Cardiac septum (tissue), 1 donor: ENCODE results near the gene CARD19. TPM values are rescaled to one million over a fixed set of nuclear protein-coding genes. Genes with fewer than 3 reads are reported as not detected.

Source experiments
- DNase-seq: peaks from one replicate; pipeline ENCODE4 v3.0.0-alpha.2; 2020; ENCODE audit warnings: low spot score
- intact Hi-C: fragments of 100-400 bp; cut with DNase I; formaldehyde crosslinking; loops from one replicate; pipeline ENCODE4 v1.14.0; 2022
- total RNA-seq: library from RNA; stranded (reverse); fragmentation: NEBNext Ultra II Directional; extraction: Animal tissue kit (Norgen Biotek cat#: 25700); gene quantifications from one replicate; pipeline ENCODE4 v1.2.1, GENCODE V29; 2021
- donor health status: DM: no; HTN: no; CAD: no.

The CARD19 gene
- total RNA-seq, 1 donor from 2014 or later = 45.1 TPM

DNA sequence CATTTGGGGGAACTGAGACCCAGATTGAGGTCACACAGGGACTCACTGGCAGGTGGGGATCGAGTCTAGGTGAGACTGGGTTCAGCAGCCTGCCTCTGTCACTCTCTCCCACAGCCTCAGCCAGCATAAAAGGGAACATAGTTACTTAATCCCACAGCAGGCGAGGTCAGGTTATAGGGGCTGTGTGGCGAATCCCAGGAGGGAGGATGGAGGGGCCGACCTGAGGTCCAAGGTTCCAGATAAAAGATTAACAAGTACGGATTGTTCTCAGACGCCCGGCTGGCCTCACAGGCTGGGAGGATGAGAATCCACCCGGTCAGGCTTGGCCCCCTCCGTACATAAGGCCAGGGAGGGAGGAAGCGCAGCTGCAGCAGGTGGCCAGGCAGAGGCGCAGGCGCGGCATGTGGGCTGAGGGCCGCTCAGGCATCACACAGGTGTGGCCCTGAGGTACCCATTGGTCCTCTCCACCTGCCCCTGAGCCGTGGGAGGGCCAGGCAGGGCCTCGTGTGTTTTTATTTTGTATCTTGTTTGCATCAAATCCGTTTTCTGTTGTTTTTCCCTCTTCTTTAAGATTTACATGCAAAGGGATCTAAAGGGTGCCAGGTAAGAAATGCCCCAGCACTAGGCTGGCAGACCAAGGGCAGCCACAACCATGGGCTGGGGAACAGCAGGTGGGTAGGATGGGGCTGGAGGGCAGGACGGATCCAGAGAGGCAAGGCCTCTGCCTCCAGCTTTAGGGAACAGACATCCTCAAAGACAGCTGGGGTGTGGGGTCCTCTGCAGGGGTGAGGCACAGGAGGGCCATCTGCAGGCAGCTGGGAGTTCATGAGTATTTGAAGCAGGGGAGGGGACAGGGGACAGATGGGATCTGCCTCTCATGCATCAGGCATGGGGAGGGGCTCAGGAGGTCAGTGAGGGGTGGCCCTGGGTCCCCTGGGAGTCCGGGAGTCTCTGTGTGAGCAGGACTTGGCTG lies 33.9 kb upstream of the CARD19 start:
- DNase-seq = no peak
- intact Hi-C loops = no loop called here

DNA sequence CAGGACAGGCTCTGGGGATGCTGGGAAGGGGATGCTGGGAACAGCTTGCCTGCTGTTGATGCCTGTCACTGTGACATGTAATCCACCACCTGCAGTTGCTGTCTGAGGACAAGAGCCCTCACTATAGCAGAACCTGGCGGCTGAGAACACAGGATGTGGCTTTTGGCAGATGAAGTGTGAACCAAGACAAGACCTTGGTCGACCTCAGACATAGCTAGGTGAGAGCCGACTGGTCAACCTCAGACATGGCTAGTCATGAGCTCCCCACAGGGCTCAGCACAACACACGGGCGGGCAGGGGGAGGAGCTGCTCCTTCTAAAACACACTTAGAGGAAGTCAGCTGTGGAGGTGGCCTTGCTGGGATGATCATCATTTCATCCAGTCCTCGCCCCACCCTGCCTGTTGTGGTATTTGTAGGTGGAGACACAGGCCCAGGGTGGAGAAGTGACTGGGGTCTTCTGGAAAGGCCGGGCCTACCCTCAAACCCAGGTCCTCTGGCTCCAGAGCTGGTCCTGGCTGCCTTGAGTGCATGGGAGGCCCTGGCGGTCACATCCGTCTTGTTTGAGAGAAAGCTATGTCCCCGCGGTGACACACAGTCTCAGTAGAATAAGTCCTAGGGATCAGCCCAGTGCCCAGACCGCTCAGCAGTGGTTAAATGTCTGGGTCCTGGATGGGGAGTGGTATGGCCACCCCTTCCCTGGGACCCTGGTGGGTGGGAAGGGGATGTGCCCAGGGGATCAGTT lies 31.5 kb upstream of the CARD19 start:
- DNase-seq = peak; percentile 86
- intact Hi-C loops = no loop called here

DNA sequence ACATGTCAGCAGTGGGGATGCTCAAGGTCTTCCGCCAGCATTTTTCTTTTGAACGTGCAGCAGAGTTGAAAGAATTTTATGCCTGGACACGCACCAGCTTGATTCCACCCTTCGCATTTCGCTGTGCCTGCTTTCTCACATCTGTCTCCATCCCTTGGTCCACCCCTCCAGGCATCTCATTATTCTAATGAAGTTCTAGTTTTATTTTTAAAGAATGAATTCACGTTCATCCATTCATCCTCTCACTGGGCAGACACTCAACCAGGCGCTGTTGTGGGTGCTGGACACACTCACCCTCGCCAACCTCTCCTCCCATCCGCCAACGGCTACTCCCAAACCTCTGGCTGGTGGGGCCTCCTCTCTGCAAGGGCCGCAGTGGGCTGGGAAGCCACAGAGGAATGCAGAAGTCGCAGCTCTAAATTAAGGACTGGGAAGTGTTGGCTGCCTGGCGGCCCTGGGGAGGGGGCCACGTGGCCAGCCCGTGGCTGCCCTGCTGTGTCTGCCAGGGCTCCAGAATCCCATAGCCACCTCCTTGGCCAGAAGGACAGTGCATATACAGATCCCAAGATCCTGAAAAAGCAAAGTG lies 30.8 kb upstream of the CARD19 start:
- no peak for DNase-seq
- intact Hi-C loops = no loop called here

DNA sequence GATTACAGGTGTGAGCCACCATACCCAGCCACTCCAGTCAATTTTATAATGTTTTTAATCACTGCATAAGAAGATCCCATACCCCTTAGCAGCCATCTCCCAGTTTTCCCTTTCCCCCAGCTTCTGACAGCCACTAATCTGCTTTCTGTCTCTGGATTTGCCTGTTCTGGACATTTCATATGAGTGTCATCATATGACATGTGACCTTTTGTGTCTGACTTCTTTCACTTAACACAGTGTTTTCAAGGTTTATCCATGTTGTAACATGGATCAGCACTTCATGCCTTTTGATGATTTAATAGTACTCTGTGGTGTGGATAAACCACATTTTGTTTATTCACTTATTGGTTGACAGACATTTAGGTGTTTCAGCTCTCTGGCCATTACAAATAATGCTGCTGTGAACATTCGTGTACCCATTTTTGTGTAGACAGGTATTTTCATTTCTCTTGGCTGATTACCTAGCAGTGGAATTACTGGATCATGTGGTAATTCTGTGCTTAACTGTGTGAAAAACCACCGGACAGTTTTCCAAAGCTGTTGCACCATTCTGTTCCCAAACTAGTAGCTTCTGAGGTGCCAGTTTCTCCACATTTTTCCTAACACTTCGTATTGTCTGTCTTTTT lies 28.9 kb upstream of the CARD19 start:
- intact Hi-C loops = no loop called here
- no peak for DNase-seq

DNA sequence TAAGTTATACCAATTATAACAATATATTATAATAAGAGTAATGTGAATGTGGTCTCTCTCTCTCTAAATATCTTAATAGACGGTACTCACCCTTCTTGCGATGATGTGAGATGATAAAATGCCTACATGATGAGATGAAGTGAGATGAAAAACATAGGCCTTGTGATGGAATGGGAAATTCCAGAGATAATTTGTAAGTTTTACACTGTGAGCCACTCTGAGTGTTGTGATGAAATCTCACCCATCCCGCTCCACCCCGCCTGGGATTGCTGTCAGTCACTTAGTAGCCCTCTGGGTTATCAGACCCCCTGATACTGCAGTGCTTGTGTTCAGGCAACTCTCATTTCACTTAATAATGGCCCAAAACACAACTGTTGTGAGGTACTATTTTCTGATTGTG lies 27.1 kb upstream of the CARD19 start:
- intact Hi-C loops = no loop called here
- no peak for DNase-seq

DNA sequence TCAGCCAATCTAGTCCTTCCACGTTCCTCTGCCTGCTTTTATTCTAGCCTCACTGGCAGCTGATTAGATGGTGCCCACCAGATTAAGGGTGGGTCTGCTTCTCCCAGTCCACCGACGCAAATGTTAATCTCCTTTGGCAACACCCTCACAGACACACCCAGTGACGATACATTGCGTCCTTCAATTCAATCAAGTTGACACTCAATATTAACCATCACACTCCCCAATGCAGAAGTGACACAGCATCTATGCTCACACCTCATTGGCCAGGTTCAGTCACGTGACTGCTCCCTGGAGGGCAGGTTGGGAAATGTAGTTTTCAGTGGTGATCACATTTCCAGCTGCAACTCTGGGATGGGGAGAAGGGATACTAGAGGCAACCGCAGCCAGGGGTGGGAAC lies 24.6 kb upstream of the CARD19 start:
- intact Hi-C loops = no loop called here

DNA sequence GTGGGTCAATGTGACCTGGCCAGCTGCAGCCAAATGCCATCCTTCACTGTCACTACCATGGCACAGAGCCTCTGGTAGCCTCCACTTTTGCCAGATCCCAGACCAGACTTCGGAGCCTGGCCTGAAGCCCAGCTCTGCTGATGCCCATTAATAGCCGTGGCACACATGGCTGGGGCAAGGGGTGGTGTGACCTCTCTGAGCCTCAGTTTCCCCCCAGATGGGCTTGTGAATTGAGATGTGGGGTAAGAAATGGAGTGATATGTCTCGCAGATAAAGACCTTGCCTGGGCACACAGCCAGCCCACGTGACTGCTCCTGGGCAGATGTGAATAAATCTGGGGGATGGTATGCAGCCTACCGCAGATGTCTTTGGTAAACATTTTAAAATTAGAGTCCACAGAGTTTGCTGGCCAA lies 23.6 kb upstream of the CARD19 start:
- DNase-seq = no peak
- intact Hi-C loops = no loop called here

More for the DNA sequence above, 24.6 kb upstream of the CARD19 start:
- no peak for DNase-seq

DNA sequence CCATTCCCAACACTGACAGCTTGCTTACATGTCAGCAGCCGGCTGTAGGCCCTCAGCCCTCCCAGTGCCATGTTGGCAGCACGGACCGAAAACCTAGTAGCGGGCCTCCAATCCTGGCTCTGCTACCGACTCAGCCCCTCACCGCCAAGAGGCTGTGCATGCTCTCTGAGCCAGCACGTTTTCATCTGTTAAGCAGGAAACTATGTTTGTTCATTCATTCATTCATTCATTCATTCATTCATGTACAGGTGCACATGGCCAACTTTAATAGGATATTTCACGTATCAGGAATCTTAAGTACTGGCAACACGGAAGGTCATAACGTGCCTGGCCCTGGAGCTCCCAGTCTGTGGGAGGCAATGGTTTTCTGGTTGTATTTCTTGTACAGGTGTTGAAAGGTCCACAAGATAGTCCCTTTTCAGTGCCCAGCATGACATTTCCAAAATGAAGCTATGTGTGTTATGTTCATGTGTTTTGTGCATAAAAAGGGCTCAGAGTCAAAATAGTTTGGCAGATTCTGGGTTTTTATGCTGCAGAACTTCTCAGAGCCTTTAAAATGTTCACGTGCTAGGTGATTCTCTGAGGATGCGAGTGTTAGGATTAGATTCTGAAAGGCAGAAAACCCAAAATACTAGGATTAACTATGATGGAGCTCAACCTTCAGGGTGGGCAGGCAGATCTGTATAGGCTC lies 19.8 kb upstream of the CARD19 start:
- no peak for DNase-seq
- intact Hi-C loops = no loop called here

DNA sequence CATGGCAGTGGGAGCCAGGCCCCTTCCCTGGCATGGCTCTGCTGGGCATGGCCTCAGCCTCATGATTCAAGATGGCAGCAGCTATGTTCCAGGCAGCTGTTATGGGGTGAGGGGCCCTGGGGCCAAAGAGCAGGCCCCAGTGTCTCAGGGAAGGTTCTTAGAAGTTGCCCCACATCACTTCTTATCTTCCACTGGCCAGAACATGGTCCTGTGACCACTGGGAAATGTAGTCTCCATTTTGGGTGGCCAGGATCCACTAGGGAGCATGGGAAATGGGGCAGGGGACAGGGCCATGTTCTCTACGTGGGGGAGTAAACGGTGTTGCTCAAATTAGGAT lies 19.3 kb upstream of the CARD19 start:
- DNase-seq = no peak
- intact Hi-C loops = no loop called here

DNA sequence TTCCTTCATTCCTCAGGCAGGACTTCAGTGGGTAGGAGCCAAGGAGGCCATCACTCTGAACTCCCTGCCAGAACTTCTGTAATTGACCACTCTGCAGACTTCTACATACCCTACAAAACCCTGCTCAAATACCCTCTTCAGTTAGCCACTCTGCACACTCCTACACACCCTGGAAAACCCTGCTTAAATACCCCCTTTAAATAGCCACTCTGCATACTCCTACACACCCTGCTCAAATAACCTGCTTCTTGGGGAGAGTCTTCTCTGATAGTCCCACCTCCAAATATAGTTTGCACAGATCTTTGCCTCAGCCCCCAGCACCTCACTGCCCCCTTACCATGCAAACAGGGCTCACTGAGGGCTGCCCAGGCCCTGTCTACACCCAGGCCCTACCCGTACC lies 18.6 kb upstream of the CARD19 start:
- intact Hi-C loops = no loop called here
- DNase-seq = no peak

DNA sequence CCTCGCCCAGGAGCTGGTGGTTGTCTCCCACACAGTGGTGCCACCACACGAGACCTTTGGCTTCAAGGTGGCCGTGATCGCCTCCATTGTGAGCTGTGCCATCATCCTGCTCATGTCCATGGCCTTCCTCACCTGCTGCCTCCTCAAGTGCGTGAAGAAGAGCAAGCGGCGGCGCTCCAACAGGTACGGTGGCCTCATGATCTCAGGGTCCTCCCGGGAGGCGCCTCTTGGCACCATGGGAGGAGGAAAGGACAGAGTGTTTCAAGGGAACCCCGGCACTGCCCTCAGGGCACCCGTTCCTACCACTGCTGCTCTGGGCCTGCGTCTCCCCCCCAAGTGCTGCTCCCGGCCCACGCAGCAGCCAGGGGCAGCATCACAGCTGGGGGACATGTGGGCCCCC lies 18.2 kb upstream of the CARD19 start:
- no peak for DNase-seq
- intact Hi-C loops = no loop called here

DNA sequence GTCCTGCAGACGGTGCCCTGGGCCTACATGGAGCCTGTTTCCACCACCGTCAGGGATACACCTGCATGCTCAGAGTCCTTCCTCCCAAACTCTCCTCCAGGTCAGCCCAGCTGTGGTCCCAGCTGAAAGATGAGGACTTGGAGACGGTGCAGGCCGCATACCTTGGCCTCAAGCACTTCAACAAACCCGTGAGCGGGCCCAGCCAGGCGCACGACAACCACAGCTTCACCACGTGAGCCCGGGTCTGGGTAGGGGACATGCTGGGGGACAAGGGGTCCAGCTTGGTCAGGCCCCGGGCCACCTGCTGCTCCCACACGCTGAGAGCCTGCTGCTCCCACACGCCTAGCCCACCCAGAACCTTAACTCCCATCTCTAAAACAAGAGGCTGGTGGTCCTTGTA lies 16.6 kb upstream of the CARD19 start:
- intact Hi-C loops = no loop called here
- peak; percentile 72 for DNase-seq

DNA sequence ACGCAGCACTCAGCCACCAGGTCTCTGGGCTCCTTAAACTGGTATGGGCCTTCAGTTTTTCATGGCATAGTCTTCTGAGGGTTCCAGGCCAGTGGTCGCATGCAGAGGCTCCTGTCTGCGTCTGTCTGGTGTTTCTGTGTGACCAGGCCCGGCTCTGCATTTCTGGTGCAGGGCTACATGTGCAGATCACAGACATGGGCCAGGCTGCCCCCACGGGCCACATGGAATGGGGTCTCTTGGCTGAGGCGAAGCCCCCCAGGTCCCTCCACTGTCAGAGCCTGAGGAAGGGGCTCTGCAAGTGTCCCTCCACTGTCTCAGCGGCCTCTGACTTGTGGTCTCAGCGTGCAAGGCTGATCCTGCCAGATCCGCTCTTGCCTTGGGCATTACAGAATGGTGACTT lies 15.6 kb upstream of the CARD19 start:
- DNase-seq = peak; percentile 68
- intact Hi-C loops = no loop called here

DNA sequence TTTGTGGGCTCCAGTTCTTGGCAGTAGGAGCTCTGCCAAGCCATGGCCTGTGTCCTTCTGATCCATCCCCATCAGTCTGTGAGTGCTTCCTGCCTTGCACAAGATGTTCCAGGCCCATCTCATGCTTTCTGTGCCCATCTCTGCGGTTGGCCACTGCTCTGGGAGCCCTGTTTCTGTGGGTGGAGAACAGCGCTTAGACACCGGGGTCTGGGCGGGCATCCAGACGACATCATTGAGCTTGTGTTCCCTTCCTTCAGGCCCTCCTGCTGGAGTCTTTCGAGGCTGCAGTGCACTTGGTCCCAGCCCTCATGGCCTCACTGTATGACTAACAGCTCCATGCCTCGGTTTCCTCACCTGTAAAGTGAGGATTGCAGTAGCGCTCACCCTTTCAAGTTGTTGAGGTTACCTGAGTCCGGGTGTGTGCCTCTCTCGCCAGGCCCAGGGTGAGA lies 14.9 kb upstream of the CARD19 start:
- DNase-seq = peak; percentile 10
- intact Hi-C loops = no loop called here

DNA sequence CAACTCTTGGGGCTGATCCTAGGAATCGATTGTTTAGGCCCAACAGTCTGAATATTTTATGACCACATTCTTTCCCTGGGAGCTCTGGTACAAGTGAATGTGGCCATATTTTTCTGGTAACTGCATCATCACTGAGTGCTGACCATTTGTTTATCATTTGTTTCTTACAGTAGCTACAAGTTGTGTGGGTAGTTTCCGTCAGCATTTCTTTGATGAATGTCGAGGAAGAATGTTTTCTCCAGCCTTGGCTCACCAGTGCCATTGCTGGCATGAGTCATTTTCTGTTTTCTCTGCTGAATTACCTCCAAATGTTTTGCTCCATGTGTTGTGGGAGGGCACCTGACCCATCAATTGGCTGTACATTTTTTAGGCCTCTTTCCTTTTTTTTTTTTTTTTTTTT lies 14.1 kb upstream of the CARD19 start:
- intact Hi-C loops = no loop called here
- no peak for DNase-seq

DNA sequence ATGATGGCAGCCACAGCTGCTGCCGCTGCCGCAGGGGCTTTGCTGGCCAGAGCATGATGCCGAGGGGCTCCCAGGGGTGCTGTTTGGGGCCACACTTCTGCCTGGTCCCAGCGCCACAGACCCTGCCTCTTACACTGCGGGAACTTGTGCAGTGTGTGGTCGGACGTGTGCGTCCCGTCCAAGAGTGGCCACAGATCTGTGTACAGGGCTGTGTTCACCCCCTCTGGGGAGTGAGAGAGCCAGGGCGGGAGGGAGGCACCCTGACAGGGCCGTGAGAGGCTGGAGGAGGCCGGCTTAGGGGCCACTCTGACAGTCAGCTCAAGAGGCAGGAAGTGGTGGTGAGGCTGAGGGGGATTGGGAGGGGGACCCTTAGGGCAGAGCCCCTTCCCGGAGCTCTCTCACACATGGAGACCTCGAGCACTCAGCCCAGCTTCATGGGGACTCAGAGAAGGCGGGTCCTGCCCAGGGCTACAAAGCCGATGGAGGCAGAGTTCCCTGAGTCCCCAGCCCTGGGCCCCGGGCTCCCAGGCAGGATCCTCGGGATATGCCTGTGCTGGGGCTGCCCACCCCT lies 13.1 kb upstream of the CARD19 start:
- peak; percentile 53 for DNase-seq
- intact Hi-C loops = no loop called here

DNA sequence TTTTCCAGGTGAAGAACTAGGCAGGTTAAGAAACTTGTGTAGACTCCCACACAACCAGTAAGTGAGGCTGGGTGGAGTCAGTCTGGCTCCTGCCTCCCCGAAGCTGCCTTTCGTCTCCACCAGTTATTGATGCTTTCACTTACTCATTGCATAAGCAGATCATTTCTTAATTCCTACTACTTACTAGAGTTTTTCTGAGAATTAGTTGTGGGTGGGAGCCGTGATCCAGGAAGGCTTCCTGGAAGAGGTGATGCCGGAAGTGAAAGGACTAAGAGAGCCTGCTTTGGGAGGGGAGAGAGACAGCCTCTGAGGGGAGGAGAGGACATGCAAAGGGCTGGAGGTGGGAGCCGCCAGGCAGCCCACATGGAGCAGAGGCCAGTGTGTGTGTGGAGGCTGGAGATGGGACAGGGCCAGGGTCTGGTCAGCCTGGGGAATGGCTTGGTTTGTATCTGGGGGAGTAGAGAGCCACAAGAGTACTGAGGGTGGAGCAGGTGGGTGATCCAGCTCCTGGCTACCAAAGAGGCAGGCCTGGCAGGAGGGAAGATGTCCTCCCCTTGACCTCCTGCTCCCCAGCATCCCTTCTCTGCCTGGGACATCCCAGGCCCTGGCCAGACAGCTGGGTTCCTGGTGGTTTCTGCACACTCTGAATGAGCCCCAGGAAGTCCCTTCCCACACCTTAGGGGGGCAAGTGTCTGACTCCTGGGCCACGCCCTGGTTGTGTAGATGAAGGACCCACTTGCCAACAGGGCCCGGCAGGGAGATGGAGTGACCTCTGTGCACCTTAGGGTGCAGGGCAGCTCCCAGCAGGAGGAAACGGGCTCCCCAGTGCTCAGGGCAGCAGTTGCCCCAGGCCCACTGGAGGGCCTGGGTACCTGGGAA lies 12.2 kb upstream of the CARD19 start:
- intact Hi-C loops = no loop called here
- DNase-seq = peak; percentile 51

DNA sequence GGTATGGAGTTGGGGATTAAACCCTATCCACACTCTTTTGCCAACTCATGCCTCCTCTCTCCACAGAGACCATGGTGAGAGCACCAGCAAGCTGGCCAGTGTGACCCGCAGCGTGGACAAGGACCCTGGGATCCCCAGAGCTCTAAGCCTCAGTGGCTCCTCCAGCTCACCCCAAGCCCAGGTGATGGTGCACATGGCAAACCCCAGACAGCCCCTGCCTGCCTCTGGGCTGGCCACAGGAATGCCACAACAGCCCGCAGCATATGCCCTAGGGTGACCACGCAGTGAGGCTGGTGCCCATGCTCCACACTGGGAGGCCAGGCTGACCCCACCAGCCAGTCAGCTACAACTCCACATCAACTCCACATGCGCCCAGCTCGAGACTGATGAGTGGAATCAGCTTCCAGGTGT lies 11.5 kb upstream of the CARD19 start:
- intact Hi-C loops = no loop called here
- DNase-seq = peak; percentile 38
